ENCODE data around the gene MYF5.

- TF ChIP-seq, protein P1, sequence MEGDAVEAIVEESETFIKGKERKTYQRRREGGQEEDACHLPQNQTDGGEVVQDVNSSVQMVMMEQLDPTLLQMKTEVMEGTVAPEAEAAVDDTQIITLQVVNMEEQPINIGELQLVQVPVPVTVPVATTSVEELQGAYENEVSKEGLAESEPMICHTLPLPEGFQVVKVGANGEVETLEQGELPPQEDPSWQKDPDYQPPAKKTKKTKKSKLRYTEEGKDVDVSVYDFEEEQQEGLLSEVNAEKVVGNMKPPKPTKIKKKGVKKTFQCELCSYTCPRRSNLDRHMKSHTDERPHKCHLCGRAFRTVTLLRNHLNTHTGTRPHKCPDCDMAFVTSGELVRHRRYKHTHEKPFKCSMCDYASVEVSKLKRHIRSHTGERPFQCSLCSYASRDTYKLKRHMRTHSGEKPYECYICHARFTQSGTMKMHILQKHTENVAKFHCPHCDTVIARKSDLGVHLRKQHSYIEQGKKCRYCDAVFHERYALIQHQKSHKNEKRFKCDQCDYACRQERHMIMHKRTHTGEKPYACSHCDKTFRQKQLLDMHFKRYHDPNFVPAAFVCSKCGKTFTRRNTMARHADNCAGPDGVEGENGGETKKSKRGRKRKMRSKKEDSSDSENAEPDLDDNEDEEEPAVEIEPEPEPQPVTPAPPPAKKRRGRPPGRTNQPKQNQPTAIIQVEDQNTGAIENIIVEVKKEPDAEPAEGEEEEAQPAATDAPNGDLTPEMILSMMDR (IDR thresholded peaks at IDR 0.05): no peak
- TF ChIP-seq POLR2A (IDR thresholded peaks at IDR 0.05): no peak
These were observed 38.7 kb upstream of the MYF5 start for GRCh38 chr12:80677994-80678393.
